Sciatic nerve (tissue), 2 donors: ENCODE data around the gene ABCA4. TPM values are rescaled to one million over a fixed set of nuclear protein-coding genes. Genes with fewer than 3 reads are reported as not detected.

Experiments used
- ATAC-seq: fragments of 200-7000 bp; cut with Tn5 transposase; one replicate; pipeline ENCODE4 v1.9.1; 2020; ENCODE audit warnings: mild to moderate bottlenecking, moderate library complexity
- DNase-seq: peaks from one replicate; pipeline ENCODE4 v3.0.0-alpha.2; 2020; ENCODE audit warnings: low spot score
- intact Hi-C: fragments of 100-400 bp; cut with DNase I; formaldehyde crosslinking; loops from one replicate; pipeline ENCODE4 v1.14.2; 2022
- total RNA-seq: library from RNA; stranded (reverse); fragmentation: NEBNext Ultra II Directional; extraction: Animal tissue kit (Norgen Biotek cat#: 25700); gene quantifications from one replicate; pipeline ENCODE4 v1.2.1, GENCODE V29; 2021
- donor health status: DM: no; HTN: no; CAD: no.
- donor health status: DM: no; HTN: no; CAD: no.

The ABCA4 gene
- total RNA-seq, 1 donor from 2014 or later: 0.40 TPM

GRCh38 chr1:94068096-94068998, 52.6 kb downstream of the ABCA4 start:
- DNase-seq (no peak), ATAC-seq (no peak)
- intact Hi-C loops: loop anchor here (10.0 kb wide), 1 partner anchor 176 kb away; no protein-coding TSS in a partner anchor

DNA sequence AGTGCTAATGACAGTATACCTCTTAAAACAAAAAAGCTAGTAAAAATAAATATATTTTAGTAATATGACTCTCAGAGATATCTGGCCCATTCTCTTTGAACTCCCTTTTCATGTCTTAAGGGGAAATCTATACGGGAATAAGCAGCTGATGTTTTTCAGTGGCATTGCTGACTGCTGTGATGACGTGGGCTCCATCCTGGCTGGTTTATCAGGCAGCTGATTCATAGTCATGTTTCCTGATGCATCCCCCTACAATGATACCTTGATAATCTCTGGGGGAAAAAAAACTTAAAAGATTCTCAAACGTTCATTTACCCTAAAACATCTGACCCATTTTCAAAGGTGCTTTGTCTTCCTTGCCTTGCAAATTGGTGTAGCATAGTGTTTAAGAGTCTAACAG, 53.8 kb downstream of the ABCA4 start:
- intact Hi-C loops: loop anchor here (10.0 kb wide), 1 partner anchor 178 kb away; no protein-coding TSS in a partner anchor
- no peak for DNase-seq

GRCh38 chr1:94063379-94063778, 57.6 kb downstream of the ABCA4 start:
- ATAC-seq (peak; percentile 82), DNase-seq (no peak)
- intact Hi-C loops: loop anchor here (5.0 to 10.0 kb wide), 2 partner anchors 181 to 274 kb away; no protein-coding TSS in a partner anchor

More for the DNA sequence above, 53.8 kb downstream of the ABCA4 start:
- no peak for ATAC-seq

GRCh38 chr1:94061513-94062443, 59.2 kb downstream of the ABCA4 start:
- ATAC-seq (peak; percentile 87), DNase-seq (peak; percentile 83)
- intact Hi-C loops: loop anchor here (5.0 to 10.0 kb wide), 2 partner anchors 183 to 276 kb away; no protein-coding TSS in a partner anchor

DNA sequence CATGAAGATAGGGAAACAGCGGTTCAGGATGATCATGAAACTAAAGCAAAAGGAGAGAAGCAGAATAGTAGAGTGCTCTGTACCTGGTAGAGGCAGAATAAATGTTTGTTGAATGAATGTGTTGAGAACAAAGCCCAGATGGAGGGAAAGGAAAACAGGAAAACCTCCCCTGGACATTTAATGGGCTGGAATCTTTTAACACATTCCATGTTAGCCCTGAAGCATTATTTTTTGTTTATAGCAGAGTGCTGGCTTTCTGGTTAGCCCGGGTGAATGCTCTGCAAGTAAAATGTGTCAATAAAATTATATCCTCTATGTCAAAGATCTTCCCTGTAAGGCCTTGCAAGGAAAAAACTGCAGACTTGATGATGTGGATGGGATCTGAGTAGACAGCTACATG, 60.2 kb downstream of the ABCA4 start:
- intact Hi-C loops: loop anchor here (5.0 to 10.0 kb wide), 2 partner anchors 184 to 277 kb away; no protein-coding TSS in a partner anchor
- ATAC-seq (no peak), DNase-seq (no peak)

DNA sequence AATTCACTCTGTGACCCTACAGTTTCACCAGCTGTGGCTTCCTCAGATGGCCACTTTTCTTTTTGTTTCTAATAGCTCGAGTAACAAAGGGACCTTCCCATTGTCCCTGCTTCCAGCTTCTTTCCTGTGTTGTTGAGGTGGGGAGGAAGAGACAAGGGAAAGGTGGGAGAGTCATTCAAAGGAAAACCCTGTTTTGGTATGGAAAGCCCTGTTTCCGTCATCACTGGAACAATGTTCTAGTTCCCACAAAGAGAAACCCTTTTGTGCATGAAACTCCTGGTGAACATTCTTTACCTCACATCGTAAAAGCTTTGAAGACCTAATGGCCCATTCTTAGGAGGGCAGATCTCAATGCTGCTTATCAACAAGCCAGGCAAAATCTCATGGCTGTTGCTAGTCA, 62.2 kb downstream of the ABCA4 start:
- no peak for DNase-seq
- intact Hi-C loops: no loop called here
- ATAC-seq: no peak

DNA sequence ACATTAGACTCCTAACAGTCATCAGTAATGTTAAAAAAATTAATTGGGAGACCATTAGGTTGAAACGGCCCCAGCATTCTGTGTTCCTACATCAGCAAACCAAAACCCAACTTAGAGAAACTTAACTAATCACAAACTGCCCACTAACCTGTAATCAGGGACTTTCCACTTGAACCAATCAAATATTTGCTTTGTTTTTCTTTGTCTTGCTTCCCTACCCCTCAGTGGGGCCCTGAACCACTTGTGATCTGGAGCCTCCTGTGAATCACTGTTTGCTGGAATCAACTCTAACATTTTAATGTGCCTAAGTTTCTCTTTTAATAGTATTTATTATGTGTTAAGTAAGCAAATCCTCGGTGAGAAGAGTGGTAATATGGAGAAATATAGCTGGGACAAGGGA, 64.0 kb downstream of the ABCA4 start:
- DNase-seq (no peak), ATAC-seq (no peak)
- intact Hi-C loops: no loop called here

DNA sequence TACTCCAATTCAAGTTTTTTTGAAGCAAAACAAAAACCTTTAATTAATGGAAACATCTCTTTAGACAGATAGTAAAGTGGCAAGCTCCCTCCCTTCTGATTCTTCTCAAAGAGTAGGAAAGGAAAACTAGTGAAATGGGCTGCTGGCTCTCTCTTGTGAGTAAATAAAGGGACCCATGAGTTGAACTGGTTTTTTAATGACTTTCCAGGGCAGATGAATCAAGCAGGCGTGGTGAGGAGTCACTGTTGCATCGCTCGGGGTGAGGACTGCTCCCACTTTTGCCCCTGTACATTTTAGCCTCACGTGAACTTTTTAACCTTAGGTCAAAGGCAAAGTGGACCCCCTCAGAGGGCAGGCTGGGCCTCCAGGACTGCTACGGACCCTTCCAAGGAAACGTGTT, 64.8 kb downstream of the ABCA4 start:
- DNase-seq (no peak), ATAC-seq (no peak)
- intact Hi-C loops: no loop called here

DNA sequence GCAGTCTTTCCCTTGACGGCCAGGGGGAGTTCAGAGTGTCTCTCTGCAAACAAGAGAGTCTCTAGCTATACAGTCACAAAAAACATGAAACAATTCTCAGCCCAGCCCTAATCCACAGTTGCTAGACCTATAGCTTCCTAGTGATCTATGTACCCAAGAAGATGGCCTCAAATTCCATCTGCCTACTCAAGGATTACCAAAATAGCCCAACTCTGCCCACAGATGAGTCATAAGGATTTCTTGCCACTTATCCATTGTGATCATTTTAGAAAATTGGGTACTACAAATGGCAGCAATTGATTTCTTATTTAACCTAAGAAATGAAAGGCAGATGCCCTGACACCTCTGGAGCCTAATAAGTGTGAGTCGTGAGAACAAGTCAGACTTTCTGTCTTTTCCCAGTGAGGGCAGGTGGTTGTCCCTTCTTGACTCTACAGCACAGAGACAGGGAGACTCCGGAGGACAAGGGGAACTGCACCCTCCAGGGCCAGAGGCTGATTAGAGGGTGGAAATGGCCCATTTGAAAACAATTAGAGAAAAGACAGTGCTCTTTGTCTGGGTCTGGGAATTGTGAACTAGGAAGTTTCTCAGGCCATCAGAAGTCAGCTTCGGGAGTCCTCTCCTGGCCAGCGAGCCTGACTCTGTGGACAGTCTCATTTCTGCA, 65.4 kb downstream of the ABCA4 start:
- no peak for ATAC-seq
- DNase-seq: no peak

GRCh38 chr1:94050675-94051074, 70.3 kb downstream of the ABCA4 start:
- DNase-seq: no peak
- intact Hi-C loops: no loop called here
- no peak for ATAC-seq

More for the DNA sequence above, 65.4 kb downstream of the ABCA4 start:
- intact Hi-C loops: no loop called here

GRCh38 chr1:94050254-94050653, 70.7 kb downstream of the ABCA4 start:
- intact Hi-C loops: no loop called here
- ATAC-seq: no peak
- DNase-seq: no peak

GRCh38 chr1:94049791-94050190, 71.2 kb downstream of the ABCA4 start:
- DNase-seq (no peak), ATAC-seq (no peak)
- intact Hi-C loops: no loop called here

DNA sequence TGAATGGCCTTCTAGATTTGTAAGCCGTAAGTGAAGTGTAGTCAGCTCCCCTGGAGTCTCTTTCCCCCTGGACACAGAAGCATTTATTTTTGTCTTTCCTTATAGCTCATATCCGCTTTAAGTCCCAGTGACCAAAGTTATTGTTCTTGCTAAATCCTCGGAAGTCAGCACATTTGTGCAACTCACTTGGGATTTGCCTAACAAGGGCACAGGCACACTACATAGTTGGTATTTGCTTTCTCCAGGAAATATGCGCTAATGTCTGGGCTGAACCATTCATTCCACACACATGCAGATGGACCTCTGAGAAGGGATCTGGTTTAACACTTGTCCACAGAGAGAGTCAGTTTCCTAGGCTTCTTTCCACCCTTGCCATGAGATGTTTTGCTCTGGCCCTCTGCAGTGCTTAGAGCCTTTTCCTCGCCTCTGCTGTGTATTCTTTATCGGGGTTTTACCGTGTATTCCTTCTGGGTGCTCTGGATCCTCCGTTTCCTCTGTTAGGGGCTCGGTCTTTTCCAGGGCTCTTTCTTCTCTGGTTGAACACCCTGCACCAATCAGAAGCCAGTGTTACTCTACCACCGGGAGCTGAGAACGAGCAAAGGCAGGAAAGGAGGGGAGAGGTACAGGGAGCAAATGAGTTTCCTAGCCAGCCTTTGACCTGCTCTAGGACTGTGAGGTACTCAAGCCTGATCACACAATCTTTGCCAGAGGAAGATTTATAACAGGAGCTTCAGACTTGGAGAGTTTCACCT, 72.4 kb downstream of the ABCA4 start:
- ATAC-seq (peak; percentile 5), DNase-seq (no peak)
- intact Hi-C loops: no loop called here

DNA sequence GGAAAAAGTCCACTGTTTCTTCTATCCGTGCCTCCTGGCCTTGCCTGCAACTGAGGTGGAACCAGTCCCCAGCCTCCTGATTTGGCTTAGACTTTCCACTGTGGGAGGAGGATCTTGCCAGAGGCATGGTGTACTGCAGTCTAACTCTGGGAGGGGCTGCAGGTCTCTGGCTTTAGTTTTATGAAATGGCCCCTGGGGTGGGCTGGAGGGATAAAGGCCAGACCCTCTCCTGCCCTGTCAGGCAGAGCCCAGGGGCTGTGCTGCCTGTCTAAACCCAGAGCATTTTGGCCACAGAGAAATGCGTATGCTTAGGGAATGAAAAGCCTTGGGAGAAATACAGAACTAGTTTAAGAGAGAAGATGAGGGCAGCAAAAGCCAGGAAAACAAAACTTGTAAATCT, 73.0 kb downstream of the ABCA4 start:
- ATAC-seq: no peak
- DNase-seq: no peak
- intact Hi-C loops: no loop called here

GRCh38 chr1:94045465-94046056, 75.4 kb downstream of the ABCA4 start:
- ATAC-seq (peak; percentile 97), DNase-seq (peak; percentile 92)
- intact Hi-C loops: no loop called here

DNA sequence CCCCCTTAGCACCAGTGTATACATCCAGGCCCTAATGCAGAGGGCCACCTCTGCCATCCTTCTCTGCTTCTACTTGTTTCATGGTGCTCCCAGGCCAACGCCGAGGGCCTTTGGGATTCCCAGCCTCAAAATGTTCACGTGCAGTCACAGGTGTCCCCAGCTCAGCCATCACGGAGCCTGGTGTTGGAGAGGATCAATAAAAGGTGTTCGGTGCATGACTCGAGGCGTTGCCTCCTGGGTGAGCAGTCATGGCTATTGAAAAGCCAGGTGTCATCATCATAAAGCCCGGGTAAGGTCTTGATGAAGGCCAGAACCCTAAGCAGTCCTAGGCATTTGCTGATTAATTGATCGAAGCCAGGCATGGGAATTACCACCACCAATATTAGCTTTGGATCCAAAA, 76.1 kb downstream of the ABCA4 start:
- intact Hi-C loops: no loop called here
- DNase-seq (no peak), ATAC-seq (no peak)

- ATAC-seq (peak; percentile 21), DNase-seq (no peak)
- intact Hi-C loops: no loop called here
Observed at GRCh38 chr1:94044290-94044790, 76.6 kb downstream of the ABCA4 start.
